SHP77 (cell line): ENCODE measurements around the gene NOTCH2.
"Not testable (repeated sequence)": the region's sequence is repeated elsewhere in the genome, so short reads cannot be mapped to it uniquely, and the experiment has no call there.

Source experiments
- DNase-seq, 2 experiments: peaks; one replicate each; lab custom pipeline; 2025; lab: John Stamatoyannopoulos, UW

Gene NOTCH2

DNA sequence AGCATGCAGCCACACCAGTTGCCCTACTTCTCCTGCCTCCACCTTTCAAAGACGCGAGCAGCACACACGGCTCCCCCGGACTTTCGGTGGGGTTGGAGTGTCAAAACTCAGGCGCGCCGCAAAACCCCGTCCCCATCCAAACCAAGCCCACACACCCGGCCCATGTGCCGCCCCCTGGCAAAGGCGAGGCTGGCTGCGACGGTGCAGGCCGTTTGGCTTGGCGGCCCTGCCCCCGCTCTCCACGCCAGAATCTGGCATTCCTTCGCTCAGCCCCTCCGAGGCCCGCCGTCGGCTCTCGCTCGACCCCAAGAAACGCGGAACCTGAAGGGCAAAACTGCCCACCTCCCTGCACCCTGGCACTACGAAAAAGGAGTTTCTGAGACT is 787 bp downstream of the NOTCH2 start:
- not testable (repeated sequence) for DNase-seq

GRCh38 chr1:120048208-120048607 is 21.3 kb downstream of the NOTCH2 start:
- not testable (repeated sequence) for DNase-seq

GRCh38 chr1:120041771-120042170 is 27.7 kb downstream of the NOTCH2 start:
- not testable (repeated sequence) for DNase-seq

DNA sequence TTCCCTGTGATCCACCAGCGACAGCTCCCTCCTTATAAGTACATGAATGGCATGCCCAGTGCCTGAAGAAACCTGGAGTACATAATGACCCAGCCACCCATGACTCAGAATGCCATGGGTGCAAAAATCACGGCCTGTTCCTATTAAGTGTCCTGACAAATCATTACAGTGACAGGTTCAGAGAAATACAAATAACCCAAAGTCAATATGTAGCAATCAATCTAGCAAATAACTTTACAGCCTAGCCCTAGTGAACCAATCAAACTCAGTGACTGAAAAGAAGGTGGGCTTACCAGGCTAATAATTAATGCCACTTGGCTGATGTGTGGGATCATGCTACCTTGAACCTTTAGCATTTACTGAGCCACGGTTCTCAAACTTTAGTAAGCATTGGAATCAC is 37.2 kb downstream of the NOTCH2 start:
- DNase-seq: not testable (repeated sequence)

DNA sequence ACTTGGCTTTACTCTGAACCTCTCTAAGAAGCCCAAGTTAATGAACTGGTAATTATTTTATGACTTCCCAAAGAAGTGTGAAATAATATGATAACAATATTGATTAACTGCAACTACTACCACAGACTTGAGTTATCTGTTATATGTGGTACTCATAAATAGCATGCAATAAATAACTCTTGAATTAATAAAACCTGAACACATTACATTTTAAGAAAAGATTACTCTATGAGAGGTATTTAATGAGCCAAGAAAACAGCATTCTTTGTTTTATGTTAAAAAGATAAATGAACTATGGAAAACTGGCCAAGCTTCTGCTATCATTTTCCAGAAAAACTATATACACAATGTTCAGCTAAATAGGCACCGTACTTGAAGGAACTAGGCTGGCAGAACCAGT is 45.7 kb downstream of the NOTCH2 start:
- DNase-seq: not testable (repeated sequence)

- not testable (repeated sequence) for DNase-seq
Measured at GRCh38 chr1:120014978-120015377, 54.5 kb downstream of the NOTCH2 start.

DNA sequence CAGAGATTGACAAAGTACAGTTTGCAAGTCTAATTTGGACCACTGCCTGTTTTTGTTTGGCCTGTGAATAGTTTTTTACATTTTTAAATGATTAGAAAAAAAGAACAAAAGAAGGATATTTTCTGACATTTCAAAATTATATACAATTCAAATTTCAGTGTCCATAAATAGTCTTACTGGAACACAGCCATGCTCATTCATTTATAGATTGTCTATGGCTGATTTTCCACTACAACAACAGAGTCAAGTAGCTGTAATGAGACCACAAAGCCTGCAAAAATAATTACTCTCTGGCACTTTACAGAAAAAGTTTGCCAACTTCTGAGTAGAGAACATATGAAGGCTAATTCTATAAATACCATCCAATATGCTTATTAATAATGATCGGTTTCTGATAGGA is 61.1 kb downstream of the NOTCH2 start:
- not testable (repeated sequence) for DNase-seq

DNA sequence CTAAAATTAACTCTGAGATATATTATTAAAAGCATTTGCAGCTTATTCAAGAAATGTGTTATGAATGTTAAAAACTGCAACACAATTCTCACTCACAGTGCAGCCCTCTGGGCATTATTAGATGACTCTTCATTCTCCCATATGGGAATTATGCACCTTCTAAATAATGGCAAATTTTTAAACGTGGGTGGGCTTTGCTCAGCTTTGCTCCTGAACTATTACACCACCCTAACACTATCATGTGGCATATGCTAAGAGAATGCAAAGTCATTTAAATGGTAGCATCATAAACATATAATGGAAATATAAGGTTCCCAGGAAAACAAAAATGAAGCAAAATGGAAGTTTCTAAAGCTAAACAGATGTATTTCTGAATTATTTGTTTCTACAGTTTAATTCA is 61.6 kb downstream of the NOTCH2 start:
- DNase-seq: not testable (repeated sequence)

DNA sequence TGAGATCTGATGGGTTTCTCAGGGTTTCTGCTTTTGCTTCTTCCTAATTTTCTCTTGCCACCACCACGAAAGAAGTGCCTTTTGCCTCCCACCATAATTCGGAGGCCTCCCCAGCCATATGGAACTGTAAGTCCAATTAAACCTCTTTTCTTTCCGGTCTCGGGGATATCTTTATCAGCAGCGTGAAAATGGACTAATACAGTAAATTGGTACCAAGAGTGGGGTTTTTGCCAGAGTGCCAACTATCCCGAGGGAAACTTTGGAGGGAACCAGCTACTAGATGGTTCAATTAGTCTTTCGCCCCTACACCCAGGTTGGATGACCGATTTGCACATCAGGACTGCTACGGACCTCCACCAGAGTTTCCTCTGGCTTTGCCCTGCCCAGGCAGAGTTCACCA is 68.4 kb downstream of the NOTCH2 start:
- not testable (repeated sequence) for DNase-seq

- DNase-seq: not testable (repeated sequence)
Measured at GRCh38 chr1:119996731-119997312, 72.6 kb downstream of the NOTCH2 start.

DNA sequence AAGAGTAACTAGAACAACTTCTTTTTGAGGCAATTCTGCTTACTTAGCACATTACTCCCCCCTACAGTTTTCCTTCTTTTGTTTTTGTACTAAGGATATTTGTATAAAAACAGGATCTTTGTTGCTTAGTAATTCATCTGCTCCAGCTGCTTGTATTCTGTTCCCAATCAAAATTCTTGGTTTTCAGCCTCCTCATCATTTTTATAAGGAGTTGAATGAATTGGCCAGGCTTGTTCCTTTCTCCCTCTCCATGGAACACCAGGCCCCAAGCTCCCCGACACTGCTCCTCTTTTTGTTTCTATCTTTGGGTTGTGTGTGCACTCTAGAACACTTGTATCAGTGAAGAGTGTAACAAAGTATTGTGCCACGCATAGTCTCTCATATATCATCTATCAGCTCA is 73.5 kb downstream of the NOTCH2 start:
- not testable (repeated sequence) for DNase-seq

DNA sequence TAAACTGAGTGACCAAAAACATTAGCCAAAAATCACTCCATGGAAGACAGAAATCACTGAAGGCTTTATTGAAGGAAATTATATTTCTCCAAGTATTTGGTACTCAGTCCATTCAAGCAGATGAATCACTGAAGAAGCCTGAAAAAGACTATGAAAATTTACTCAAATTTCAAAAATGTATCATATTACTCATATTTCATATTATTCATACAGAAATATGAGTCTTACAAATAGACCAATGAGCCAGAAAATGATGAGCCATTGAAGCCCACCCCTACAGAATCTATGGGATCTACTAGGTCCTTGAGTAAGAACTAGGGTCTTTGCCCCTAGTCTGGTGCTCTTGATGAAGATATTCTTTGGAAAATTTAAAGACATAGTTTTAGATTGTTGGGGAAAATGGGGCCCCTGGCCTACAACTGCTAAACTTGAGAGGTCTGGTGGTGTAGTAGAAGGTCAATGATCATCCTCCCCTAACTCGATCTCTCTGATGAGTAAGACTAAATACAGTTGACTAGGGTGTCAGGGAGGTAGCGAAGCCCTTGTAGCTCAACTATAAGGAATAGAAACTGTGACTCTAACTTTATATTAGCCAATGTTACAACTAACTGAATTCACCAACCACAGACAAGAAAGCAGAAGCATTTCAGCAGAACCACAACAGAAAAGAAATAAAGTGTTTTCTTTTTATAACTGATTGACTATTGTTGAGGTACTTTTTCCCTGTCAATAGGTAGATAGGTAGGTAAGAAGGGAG is 81.0 kb downstream of the NOTCH2 start:
- no peak for DNase-seq

GRCh38 chr1:119987686-119988085 is 81.8 kb downstream of the NOTCH2 start:
- no peak for DNase-seq

DNA sequence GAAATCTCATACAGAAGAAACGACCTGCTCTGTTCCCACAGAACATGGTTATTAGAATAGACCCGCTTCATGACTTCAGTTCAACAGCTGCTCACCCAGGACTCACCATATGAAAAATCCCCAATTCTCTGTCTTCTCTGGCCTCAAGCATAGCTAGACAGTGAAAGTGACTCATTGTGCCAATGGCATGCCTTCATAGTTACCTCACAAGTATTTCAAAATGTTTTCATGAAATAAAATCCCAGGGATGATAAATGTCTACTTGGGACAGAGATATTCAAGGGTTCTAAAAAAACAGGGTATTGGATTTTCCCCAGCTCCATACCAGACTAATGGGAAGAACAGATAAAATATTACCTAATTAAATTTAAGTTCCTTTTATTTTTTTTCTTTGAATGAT is 82.3 kb downstream of the NOTCH2 start:
- no peak for DNase-seq

- no peak for DNase-seq
Measured at GRCh38 chr1:119986007-119986497, 83.4 kb downstream of the NOTCH2 start.

- DNase-seq: no peak
Measured at GRCh38 chr1:119984771-119985170, 84.7 kb downstream of the NOTCH2 start.

GRCh38 chr1:119981986-119982815 is 87.3 kb downstream of the NOTCH2 start:
- no peak for DNase-seq

GRCh38 chr1:119981496-119981895 is 88.0 kb downstream of the NOTCH2 start:
- no peak for DNase-seq

DNA sequence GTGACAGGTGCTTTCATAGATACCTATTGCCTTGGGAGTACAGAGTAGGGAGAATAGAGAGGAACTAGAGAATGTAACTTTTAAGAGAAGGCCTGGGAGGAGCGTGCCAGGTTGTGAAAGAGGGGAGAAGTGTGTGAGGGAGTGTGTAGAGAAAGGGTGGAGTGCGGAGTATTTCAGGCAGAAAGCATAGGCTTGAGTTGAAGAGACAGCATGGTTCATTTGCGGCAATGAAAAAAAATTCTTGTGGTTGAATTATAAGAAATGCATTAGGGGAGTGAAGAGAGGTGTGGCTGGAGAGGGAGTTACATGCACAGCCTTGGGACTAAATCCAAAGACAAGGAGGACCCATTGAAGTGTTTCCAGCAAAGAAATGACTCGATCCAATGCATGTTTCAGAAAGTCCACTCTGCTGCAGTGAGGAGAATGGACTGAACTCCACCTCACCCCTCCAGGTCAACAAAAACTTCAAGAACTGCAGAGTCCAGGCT is 91.4 kb downstream of the NOTCH2 start:
- no peak for DNase-seq

GRCh38 chr1:119977113-119977736 is 92.2 kb downstream of the NOTCH2 start:
- not testable (repeated sequence) for DNase-seq

DNA sequence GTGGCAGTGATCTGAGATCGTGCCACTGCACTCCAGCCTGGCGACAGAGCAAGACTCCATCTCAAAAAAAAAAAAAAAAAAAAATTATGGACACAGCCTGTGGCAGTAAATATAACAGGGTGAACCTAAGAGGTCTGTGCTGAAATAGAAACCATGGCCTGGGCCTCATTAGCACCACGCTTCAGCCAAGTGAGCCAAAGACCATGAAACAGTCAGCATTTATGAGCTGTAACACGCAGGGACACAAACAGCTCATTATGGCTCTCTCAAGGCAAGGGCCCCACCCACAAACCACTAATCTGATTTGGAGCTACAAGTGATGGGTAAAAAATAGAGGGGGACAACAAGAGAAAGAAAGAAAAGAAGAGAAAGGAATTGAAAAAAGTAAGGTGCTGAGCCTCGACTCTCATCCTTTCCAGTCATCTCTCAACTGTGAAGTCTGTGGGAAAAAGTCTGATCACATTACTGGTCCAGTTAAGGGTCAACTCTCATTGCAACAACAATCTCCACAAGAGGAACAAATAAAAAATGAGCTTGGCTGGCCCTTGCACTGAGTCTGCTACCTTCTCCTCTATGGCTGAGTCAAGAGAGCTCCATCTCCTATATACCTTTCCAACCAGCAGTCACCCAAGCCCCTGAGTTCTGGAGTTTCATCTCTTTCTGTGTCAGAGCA is 93.7 kb downstream of the NOTCH2 start:
- DNase-seq: not testable (repeated sequence)
